DMS 273 treated with DMSO at 0.1 percent for 48 hours (cell line): ENCODE measurements around the gene SHC1.
"Not testable (repeated sequence)": the region's sequence is repeated elsewhere in the genome, so short reads cannot be mapped to it uniquely, and the experiment has no call there.

Source experiments
- DNase-seq: peaks from one replicate; lab custom pipeline; 2025; lab: John Stamatoyannopoulos, UW

SHC1 gene

GRCh38 chr1:154995301-154995983, 24.9 kb upstream of the SHC1 start:
- DNase-seq: peak; percentile 28

GRCh38 chr1:154994591-154994990, 24.0 kb upstream of the SHC1 start:
- no peak for DNase-seq

GRCh38 chr1:154994269-154994587, 23.7 kb upstream of the SHC1 start:
- no peak for DNase-seq

GRCh38 chr1:154993572-154994268, 23.2 kb upstream of the SHC1 start, which contains the start of gene LENEP:
LENEP (plus strand) TSS chr1:154993586; CDS start chr1:154993608, 22 bp downstream.
- DNase-seq: no peak

GRCh38 chr1:154992721-154993571, 22.4 kb upstream of the SHC1 start:
- peak; percentile 28 for DNase-seq

GRCh38 chr1:154990276-154990675, 19.7 kb upstream of the SHC1 start:
- no peak for DNase-seq

- DNase-seq: no peak
Observed at GRCh38 chr1:154989195-154989860, 18.8 kb upstream of the SHC1 start.

- no peak for DNase-seq
Observed at GRCh38 chr1:154988058-154988954, 17.8 kb upstream of the SHC1 start.

- no peak for DNase-seq
Observed at GRCh38 chr1:154987326-154987725, 16.8 kb upstream of the SHC1 start.

- not testable (repeated sequence) for DNase-seq
Observed at GRCh38 chr1:154986736-154987135, 16.2 kb upstream of the SHC1 start.

GRCh38 chr1:154983776-154984466, 13.4 kb upstream of the SHC1 start:
- DNase-seq: no peak

GRCh38 chr1:154982897-154983648, 12.5 kb upstream of the SHC1 start, which contains the start of gene FLAD1:
FLAD1 (plus strand) TSS chr1:154983344; CDS start chr1:154983695, 351 bp downstream.
- DNase-seq: peak; percentile 99

- DNase-seq: no peak
Observed at GRCh38 chr1:154982341-154982740, 11.8 kb upstream of the SHC1 start.

- no peak for DNase-seq
Observed at GRCh38 chr1:154978360-154978759, 7.8 kb upstream of the SHC1 start.

- DNase-seq: not testable (repeated sequence)
Observed at GRCh38 chr1:154977762-154978161, 7.2 kb upstream of the SHC1 start.

- DNase-seq: no peak
Observed at GRCh38 chr1:154975409-154976059, 5.0 kb upstream of the SHC1 start.

- DNase-seq: peak; percentile 96
Observed at GRCh38 chr1:154974808-154975408, 4.4 kb upstream of the SHC1 start.

- DNase-seq: peak; percentile 100
Observed at GRCh38 chr1:154974102-154974807, 3.7 kb upstream of the SHC1 start, which contains the start of gene CKS1B. CKS1B (plus strand) TSS chr1:154974681; CDS start chr1:154974746, 65 bp downstream.
